ENCODE measurements around the gene ATP13A4. TPM values are rescaled to one million over a fixed set of nuclear protein-coding genes. Genes with fewer than 3 reads are reported as not detected.

The ATP13A4 gene
- total RNA-seq, 2 donors from 2014 or later: 4.4 to 6.1 TPM

DNA sequence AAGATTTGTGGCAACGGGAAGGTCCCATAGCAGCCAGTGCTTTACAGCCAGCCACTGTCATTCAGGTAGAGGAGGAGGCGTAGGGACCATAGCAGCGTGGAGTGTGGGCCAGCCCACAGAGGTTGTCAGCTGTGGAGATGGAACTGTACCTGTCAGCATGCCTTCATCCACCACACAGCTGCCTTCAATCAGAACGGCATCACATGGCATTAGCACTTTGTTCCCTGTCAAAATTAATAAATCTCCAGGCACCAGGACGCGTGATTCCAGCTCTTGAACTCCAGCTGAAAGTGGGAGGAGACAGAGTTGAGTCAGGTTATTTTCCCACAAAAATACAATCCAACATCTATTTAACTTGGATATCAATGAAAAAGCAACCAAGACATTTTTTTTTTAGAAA is 84.0 kb downstream of the ATP13A4 start:
- Mint-ChIP-seq H3K9me3 (no peaks in the 10 kb centered on the region), H3K36me3 (no peaks in the 10 kb centered on the region), H3K27ac (peak overlapping the region in 1 of 2 donors; percentile 77)
- DNase-seq (ENCODE audit: low spot score in 2 of 2) (no peak), ATAC-seq (no peak)

DNA sequence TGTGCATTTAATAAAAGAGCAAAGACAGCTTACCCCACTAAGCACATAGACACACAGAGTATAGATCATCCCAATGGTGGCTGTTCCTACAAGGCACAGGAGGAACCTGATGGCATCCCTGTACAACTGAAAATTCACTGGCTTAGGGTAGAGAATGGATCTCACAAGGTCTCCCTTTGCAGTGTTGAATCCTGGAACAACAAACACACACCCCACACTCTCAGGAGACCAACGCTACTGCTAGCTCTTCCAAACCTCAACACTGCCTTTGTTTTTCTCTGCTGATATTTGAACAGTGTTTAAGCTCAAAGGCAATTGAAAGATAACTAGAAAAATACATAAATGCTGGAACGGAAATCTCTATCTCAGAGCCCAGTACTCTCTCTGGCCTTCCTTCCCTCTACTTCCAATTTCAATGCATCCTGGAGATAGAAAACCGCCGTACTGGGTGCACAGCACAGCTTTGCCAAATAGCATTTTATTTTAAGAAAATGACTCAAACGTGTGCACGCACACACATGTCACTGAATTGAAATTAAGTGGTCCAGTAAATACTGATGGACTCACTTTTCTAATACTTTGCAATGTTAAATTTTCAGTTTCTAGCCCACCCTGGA is 88.6 kb downstream of the ATP13A4 start:
- Mint-ChIP-seq H3K36me3 (no peaks in the 10 kb centered on the region), H3K27ac (no peak overlapping the region), H3K9me3 (no peaks in the 10 kb centered on the region)
- ATAC-seq (no peak), DNase-seq (ENCODE audit: low spot score in 2 of 2) (no peak)

DNA sequence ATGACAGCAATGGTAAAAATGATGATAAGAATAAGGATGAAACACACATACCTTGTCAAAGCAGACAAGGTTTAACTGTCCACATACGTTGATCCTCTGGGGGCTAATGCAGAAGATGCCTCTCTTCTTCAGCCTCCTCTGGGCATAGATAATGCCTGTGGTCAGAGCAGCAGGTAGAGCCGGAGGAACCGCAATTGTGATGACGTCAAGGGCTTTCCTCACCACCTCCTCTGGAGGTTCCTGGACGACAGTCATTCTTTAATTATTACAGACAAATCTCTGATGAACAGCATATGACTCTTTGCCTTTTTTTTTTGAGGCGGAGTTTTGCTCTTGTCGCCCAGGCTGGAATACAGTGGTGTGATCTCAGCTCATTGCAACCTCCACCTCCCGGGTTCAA is 89.8 kb downstream of the ATP13A4 start:
- Mint-ChIP-seq H3K9me3 (no peaks in the 10 kb centered on the region), H3K27ac (no peak overlapping the region), H3K36me3 (no peaks in the 10 kb centered on the region)
- no peak for DNase-seq (ENCODE audit: low spot score in 2 of 2)
- ATAC-seq: no peak

DNA sequence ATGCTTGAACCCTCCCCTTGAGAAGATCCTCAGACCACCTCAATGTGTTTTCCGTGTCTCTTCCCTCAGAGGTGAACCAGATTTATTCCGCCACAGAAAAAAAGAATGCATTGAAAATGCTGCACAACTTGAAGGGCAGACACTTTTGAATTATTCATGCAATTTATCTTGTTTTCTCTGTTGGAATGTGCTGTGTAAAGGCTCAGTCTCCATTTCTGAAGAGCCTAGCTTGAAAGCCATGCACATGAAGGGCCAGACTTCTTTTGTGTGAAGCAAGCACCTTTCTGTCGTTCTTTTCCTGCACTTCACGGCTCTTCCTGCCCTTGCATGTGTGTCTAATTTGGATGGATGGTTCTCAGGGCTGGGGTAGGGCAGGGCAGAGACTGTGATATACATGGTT is 97.2 kb downstream of the ATP13A4 start:
- Mint-ChIP-seq H3K27ac (no peak overlapping the region), H3K9me3 (no peaks in the 10 kb centered on the region), H3K36me3 (no peaks in the 10 kb centered on the region)
- DNase-seq (ENCODE audit: low spot score in 2 of 2) (no peak), ATAC-seq (no peak)

DNA sequence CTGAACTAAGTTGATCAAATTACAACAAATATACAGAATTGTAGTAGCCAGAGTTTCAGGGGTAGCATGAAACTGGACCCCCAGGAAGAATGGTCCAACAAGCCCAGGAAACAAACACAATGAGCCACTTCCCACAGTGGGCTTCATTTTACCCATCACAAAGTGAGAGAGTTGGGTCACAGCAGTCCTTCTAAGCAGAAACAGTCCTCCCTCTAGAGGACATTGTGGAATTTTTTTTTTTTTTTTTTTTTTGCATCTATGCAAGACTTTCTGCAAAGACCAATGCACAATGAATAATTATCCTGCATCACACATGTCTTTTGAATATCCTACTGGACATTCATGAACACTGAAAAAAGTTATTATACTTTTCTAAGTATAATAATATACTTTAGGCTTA is 102.4 kb downstream of the ATP13A4 start:
- ATAC-seq: no peak

DNA sequence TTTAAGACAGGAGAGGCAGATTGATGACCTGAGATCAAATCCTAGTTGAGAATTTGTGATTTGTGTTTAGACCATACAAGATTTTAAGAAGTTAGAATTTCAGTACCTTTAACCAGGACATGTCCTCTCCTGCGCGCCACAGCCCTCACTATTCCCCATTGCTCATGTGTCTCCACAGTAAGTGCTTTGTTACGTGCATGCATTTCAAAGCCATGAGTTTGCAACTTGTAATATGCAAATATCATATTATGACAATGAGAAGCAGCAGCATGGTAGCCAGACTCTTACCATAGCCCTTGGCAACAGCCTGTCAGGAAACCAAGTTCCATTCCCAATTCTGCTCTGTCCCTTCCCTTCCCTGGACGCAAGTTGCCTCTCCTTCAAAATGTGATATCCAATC is 102.8 kb downstream of the ATP13A4 start:
- no peak for ATAC-seq
- no peak for DNase-seq (ENCODE audit: low spot score in 2 of 2)
- Mint-ChIP-seq H3K36me3 (no peaks in the 10 kb centered on the region), H3K9me3 (no peaks in the 10 kb centered on the region), H3K27ac (no peak overlapping the region)

More for the DNA sequence above, 102.4 kb downstream of the ATP13A4 start:
- no peaks in the 10 kb centered on the region for H3K36me3 Mint-ChIP-seq
- no peaks in the 10 kb centered on the region for H3K9me3 Mint-ChIP-seq
- no peak overlapping the region for H3K27ac Mint-ChIP-seq
- DNase-seq (ENCODE audit: low spot score in 2 of 2): no peak

DNA sequence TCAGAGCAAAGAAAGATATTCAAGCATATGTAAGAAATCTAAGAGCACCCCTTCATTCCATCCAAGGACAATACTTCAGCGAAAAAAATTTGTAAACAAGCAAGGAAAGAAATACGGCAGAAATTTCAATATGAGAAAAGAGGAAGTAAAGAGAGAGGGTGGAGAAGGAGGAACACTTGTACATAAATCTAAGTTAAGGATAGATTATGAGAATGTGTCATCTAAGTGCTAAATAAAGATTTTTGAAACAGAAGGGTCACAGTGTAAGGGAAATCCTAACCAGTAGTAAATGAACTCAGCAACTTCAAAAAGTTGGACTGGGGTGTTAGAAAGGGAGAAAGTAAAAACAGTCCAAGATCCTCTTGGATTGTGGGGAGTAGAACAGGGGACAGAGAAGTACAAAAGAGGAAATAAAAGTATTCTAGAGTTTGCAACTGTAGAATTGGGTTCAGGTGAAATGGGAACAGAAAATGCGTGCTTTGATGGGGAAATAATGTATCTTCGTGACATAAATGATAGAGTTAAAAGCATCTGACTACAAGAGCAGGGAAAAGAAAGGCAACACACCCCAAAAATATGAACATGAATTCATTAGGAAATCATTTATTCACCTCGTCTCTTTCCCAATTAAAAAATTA is 107.6 kb downstream of the ATP13A4 start:
- Mint-ChIP-seq H3K36me3 (no peaks in the 10 kb centered on the region), H3K27ac (no peak overlapping the region), H3K9me3 (no peaks in the 10 kb centered on the region)
- ATAC-seq: no peak
- no peak for DNase-seq (ENCODE audit: low spot score in 2 of 2)

DNA sequence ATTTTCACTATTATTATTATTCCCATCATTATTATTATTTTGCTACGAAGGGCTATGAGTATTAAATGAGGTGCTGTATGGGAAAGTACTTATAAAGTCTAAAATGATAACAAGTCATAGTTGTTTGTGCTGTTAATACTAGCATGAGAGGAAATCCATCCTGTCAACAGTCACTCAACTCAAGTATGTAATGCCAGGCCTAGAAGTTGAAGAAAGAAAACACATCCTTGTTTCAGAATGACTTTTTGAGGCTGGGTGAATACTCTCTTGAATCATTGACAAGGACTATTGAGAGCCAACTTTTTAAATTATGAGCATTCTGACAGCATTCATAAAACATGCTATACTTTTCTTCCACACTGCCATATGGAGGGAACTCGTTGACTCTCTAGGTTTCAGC is 115.3 kb downstream of the ATP13A4 start:
- Mint-ChIP-seq H3K27ac (no peak overlapping the region), H3K9me3 (no peaks in the 10 kb centered on the region), H3K36me3 (no peaks in the 10 kb centered on the region)
- ATAC-seq (peak in 1 of 2 donors; percentile 28), DNase-seq (ENCODE audit: low spot score in 2 of 2) (no peak)

DNA sequence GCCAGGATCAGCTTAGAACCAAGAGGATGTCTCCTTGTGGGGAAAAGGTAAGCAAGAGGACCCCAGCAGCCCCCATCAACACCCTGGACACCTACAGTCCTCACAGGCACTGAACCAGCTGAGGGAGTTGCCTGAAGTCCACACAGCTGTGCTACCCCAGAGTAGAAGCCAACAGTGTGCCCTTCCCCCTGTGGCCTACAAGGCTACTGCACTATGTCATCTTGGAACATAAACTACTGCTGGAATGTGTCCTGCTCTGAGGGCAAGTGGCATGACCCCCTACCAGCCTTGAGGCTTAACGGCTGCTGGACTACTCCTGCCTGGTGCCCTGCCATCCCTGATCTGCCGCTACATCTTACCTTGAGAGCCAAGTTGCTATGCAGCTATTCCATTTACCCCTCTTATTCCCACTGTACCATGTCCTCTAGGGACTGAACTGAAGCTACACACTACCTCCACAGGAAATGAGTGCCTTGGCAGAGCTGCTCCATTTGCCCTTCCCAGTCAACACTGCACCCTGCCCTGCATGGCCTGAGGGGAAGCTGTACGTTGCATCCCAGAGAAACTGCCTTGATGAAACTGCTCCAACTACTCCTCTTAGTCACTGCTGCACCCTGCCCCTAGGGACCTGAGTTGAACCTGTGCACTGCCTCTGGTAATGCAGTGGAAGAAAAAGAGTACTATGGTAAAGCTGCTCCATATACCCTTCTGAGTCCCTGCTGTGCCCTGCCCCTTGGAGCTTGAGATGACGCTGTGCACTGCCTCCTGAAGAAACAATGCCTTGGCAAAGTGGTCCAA is 135.9 kb downstream of the ATP13A4 start:
- ATAC-seq (no peak), DNase-seq (ENCODE audit: low spot score in 2 of 2) (no peak)
- H3K9me3 Mint-ChIP-seq: peaks cover 16 to 37% of the 10 kb centered on the region in 2 donors
- peaks cover 42 to 46% of the 10 kb centered on the region in 2 donors for H3K36me3 Mint-ChIP-seq
- H3K27ac Mint-ChIP-seq: no peak overlapping the region

DNA sequence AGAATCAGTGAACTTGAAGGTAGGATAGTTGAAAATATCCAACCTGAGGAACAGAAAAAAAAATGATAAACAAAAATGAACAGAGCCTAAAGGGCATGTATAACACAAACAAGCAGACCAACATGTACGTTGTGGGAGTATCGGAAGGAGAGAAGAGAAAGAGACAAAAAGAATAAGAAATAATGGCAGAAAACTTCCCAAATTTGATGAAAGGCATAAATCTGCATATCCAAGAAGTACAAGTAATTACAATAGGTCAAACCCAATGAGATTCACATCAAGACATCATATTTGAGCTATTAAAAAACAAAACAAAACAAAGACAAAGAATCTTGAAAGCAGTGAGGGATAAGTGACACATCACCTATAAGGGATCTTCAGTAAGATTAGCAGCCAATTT is 138.1 kb downstream of the ATP13A4 start:
- Mint-ChIP-seq H3K27ac (no peak overlapping the region), H3K36me3 (peaks cover 45 to 49% of the 10 kb centered on the region in 2 donors), H3K9me3 (peaks cover 16 to 39% of the 10 kb centered on the region in 2 donors)
- no peak for ATAC-seq
- DNase-seq (ENCODE audit: low spot score in 2 of 2): no peak

DNA sequence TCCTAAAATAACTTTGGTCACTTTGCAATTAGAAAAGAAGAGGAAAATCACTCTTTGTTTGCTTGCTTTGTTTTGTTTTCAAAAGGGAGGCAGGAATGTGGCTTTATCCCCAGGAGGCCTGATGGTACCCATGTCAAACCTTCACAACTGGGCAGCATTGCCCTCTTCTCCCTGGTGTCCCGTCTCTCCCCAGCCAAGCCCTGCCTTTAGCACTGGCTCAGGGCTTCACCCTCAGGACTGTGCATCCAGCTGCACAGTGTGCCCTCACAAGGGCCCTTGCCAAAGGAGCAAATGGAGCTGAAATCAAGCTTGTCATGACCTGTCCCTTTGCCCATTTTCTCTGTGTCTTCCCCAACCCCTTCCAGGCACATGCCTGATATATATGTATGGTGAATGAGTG is 147.0 kb downstream of the ATP13A4 start:
- no peaks in the 10 kb centered on the region for H3K9me3 Mint-ChIP-seq
- no peak for DNase-seq (ENCODE audit: low spot score in 2 of 2)
- no peak overlapping the region for H3K27ac Mint-ChIP-seq
- no peak for ATAC-seq
- no peaks in the 10 kb centered on the region for H3K36me3 Mint-ChIP-seq

DNA sequence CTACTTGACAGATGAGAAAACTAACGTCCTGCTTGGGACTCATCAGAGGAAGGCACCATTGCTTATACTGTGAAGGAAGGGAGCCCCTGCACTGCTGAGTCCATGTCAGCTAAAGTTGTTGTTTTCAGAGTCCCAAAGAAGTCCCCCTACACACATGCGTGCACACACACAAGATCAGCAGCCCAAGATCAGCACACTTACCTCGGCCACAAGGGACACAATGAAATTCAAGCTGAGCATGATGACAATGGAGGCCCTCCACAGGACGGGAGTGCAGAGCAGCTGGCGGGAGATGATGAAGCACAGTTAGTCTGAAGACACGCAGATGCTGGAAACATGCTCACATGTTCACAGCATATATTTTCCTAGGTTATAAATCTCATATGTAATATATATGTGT is 147.6 kb downstream of the ATP13A4 start:
- no peak overlapping the region for H3K27ac Mint-ChIP-seq
- H3K36me3 Mint-ChIP-seq: no peaks in the 10 kb centered on the region
- ATAC-seq: no peak
- no peak for DNase-seq (ENCODE audit: low spot score in 2 of 2)
- H3K9me3 Mint-ChIP-seq: no peaks in the 10 kb centered on the region

DNA sequence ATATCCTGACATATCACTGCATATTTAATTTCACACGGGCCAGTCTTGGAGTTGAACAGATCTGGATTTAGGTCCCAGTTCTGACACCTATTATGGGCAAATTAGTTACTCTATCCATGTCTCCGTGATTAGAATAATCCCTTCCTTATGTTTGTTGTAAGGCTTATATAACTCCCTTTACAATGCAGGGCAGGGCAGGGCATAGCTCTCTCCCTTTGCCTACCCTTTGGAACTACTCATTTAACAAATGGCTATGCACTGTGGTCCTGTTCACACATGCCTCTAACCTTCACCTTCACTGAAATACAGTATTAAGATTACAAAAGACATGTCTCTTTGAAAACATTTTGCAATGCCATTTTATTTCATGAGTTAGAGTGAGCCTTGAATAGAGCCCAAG is 151.4 kb downstream of the ATP13A4 start:
- no peak for DNase-seq (ENCODE audit: low spot score in 2 of 2)
- Mint-ChIP-seq H3K27ac (no peak overlapping the region), H3K36me3 (no peaks in the 10 kb centered on the region), H3K9me3 (no peaks in the 10 kb centered on the region)
- no peak for ATAC-seq

DNA sequence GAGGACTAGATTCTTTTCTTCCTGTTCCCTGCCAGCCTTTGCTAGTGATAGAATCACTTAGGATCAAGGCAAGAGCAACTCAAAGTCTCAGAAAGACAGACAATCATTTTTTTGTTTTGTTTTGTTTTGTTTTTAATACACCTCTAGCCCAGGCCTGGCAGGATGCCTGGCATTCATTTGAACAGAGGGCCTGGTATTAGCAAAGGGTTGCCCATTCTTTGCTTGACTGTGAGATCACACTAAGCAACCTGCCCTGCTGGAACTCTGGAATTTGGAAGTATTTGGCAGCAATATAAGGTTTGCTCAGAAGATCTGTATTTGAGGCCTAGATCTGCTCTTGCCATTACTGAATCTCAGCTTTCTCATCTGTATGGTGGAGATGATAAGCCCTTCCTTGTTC is 154.4 kb downstream of the ATP13A4 start:
- no peak for ATAC-seq
- Mint-ChIP-seq H3K27ac (no peak overlapping the region), H3K9me3 (no peaks in the 10 kb centered on the region), H3K36me3 (no peaks in the 10 kb centered on the region)
- no peak for DNase-seq (ENCODE audit: low spot score in 2 of 2)

DNA sequence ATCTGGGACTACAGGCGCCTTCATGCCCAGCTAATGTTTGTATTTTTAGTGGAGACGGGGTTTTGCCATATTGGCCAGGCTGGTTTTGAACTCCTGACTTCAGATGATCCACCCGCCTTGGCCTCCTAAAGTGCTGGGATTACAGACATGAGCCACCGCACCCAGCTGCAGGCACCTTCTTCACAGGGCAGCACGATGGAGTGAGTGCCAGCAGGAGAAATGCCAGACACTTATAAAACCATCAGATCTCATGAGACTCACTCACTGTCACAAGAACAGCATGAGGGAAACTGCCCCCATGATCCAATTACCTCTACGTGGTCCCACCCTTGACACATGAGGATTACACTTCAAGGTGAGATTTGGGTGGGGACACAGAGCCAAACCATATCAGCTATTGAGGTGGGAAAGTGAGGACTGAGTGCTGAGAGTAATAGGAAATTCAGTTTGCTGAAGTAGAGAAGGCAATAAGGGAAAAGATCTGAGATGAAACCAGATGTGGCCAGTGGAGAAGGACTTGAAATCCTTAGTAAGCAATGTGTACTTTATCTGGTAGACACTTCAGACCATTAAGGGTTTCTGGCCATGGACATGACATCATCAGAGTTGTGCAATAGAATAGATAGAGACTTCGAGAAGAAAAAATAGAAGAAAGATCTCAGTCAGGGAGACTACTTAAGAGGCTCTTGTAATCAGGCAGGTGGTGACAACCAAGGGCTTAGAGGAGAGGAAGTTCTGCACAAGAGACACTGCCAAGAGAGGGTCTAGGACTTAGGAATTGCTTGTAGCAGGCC is 158.0 kb downstream of the ATP13A4 start:
- Mint-ChIP-seq H3K36me3 (no peaks in the 10 kb centered on the region), H3K9me3 (no peaks in the 10 kb centered on the region), H3K27ac (no peak overlapping the region)
- DNase-seq (ENCODE audit: low spot score in 2 of 2) (no peak), ATAC-seq (no peak)

DNA sequence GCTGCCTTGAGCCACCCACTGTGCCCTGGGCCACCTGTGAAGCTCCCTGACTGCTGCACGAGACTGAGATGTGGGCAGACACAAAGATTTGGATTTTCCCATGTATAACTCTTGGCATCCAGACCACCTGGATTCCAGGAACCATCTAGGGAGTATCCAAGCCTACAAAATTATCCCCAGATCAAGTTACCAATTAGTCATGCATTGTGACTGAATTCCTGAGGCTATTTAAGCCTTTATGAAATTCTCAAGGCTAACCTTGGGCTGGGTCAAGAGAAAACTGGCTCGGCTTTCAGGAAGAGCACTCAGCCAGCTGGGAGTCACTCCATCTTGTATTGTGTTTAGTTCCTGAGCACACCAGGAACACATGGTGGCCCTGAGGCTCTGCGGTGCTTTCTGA is 162.8 kb downstream of the ATP13A4 start:
- no peaks in the 10 kb centered on the region for H3K36me3 Mint-ChIP-seq
- ATAC-seq (no peak), DNase-seq (ENCODE audit: low spot score in 2 of 2) (no peak)
- H3K27ac Mint-ChIP-seq: no peak overlapping the region
- H3K9me3 Mint-ChIP-seq: no peaks in the 10 kb centered on the region

DNA sequence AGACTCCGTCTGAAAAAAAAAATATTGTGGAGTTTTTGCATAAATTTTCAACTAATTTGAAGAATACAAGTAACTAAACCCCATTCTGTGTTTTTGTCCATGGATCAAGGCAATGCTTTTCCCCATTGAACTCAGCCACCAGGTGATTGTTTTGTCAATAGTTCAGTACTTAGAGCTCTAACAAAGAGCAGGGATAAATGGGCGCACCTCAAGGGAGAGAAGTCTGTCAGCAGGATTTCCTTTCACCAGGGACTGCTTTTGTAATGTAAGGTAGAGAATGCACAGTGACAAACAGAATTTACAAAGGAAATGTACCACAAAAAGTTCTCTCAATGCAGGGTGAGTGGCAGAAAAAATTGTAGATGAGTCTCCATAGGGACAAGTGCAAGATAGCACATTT is 165.4 kb downstream of the ATP13A4 start:
- DNase-seq (ENCODE audit: low spot score in 2 of 2) (no peak), ATAC-seq (no peak)
- Mint-ChIP-seq H3K9me3 (no peaks in the 10 kb centered on the region), H3K27ac (no peak overlapping the region), H3K36me3 (no peaks in the 10 kb centered on the region)
